Amygdala (tissue), 56 donors: ENCODE data around the gene TOLLIP.

Experiments used
- DNase-seq, 56 donors: peaks; one replicate each; lab custom pipeline; 2025; lab: John Stamatoyannopoulos, UW

TOLLIP gene

DNA sequence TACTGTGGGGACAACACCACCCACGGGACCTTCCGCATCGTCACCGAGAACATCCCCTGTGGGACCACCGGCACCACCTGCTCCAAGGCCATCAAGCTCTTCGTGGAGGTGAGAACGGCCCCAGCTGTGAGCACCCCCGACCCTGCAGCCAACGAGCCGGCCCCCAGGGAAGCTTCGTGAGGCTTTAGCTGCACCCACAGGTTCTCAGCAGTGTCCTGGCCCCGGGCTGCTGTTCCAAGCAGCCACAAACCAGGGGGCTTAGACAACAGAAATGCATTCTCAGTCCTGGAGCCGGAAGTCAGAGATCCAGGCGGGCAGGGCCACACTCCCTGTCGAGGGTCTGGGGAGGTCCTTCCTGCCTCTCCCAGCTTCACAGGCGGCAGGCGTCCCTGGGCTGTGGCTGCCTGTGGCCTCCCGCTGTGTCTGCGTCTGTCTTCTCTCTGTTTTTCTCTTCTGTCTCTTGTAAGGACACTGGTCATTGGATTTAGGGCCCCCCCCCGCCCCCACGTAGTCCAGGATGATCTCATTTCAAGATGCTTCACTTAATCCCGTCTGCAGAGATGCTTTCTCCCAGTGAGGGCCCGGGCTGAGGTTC is 74.0 kb downstream of the TOLLIP start:
- DNase-seq, result no peak

GRCh38 chr11:1234771-1235305 is 74.6 kb downstream of the TOLLIP start:
- no peak for DNase-seq

DNA sequence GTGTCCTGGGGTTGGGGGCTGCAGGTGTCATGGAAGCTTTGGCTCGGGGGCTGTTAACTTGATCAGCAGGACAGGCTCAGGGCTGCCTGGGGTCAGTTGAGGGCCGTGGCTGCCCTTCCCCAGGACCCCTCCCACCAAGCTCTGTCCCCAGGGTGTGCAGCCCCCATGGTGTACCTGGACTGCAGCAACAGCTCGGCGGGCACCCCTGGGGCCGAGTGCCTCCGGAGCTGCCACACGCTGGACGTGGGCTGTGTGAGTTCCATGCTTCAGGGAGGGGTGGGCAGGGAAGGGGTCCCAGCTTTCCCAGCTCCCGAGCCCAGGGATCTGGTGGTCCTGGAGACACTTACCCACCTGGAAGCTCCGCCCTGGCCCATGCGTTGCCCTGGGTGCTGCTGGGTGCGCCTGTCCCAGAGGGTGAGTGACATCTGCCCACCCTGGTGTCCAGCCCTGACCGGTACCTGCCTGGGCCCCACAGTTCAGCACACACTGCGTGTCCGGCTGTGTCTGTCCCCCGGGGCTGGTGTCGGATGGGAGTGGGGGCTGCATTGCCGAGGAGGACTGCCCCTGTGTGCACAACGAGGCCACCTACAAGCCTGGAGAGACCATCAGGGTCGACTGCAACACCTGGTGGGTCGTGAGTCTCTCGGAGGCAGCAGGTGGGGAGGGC is 75.2 kb downstream of the TOLLIP start:
- no peak for DNase-seq

GRCh38 chr11:1233351-1234053 is 75.9 kb downstream of the TOLLIP start:
- no peak for DNase-seq

GRCh38 chr11:1232883-1233321 is 76.5 kb downstream of the TOLLIP start:
- no peak for DNase-seq

GRCh38 chr11:1232021-1232882 is 77.2 kb downstream of the TOLLIP start:
- no peak for DNase-seq

DNA sequence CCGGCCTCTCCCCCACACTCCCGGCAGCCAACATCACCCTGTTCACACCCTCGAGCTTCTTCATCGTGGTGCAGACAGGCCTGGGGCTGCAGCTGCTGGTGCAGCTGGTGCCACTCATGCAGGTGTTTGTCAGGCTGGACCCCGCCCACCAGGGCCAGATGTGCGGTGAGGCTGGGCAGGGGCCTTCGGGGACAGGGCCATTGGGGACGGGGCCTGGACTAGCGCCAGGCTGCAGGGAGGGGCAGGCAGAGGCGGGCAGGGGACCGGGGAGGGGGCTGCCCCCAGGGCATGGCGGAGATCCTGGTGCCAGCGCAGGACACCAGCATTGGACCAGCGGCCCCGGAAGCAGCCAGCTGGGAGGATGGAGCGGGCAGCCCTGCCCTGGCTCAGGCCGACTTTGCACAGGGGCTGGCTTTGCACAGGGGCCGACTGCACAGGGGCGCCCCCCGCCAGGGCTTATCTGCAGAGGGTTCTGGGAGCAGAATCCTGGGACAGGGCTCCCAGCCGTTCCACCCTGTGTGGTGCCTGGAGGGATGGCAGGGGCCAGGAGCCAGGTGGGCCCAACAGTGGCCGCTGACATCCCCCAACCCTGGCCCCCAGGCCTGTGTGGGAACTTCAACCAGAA is 77.9 kb downstream of the TOLLIP start:
- no peak for DNase-seq

DNA sequence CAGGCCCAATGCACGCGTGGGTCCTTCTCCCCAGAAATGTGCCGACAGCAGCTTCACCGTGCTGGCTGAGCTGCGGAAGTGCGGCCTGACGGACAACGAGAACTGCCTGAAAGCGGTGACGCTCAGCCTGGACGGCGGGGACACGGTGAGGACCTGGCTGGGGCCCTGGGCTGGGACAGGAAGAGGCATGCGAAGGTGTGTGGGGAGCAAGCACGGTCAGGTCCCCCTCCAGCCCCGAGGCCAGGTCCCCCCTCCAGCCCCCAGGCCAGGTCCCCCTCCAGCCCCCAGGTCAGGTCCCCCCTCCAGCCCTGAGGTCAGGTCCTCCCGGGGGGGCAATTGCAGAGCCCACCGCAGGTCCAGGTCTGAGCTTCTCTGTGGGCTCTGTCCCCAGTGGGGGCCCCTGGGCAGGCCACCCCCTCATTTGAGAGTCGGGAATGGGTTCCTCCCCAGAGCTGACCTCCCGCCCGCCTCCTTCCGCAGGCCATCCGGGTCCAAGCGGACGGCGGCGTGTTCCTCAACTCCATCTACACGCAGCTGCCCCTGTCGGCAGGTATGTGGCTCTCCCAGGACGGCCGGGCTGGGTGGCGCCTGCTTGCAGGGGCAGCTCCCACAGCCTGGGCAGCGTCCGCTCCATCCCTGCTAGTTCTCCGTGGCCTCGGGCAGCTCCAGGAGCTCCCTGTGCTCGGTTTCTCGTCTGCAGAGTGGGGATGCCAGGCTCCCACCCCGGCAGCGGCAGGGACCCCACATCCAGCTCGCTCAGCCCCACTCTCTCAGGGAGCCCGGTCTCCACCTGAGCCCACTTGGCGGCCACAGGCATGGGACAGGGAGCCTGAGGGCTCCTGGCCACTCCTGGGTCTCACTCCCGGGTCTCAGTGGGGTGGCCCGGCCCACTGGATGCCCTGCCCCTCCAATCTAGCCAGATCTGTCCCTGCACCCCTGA is 78.7 kb downstream of the TOLLIP start:
- DNase-seq, result no peak

DNA sequence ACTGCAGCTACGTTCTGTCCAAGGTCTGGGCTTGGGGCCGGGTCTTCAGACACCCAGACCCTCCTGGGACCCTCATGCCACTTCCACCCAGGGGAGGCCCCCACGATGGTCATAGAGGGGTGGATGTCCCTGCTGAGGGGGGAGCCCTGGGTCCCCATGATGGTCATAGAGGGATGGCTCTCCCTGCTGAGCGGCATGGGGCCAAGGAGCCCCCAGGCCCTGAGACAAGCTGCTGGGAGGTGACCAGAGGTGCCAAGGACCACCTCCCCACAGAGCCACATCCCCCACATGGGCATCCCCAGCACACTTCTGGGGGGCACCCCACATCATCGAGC is 79.3 kb downstream of the TOLLIP start:
- no peak for DNase-seq

GRCh38 chr11:1229471-1230120 is 79.8 kb downstream of the TOLLIP start:
- DNase-seq, result no peak

DNA sequence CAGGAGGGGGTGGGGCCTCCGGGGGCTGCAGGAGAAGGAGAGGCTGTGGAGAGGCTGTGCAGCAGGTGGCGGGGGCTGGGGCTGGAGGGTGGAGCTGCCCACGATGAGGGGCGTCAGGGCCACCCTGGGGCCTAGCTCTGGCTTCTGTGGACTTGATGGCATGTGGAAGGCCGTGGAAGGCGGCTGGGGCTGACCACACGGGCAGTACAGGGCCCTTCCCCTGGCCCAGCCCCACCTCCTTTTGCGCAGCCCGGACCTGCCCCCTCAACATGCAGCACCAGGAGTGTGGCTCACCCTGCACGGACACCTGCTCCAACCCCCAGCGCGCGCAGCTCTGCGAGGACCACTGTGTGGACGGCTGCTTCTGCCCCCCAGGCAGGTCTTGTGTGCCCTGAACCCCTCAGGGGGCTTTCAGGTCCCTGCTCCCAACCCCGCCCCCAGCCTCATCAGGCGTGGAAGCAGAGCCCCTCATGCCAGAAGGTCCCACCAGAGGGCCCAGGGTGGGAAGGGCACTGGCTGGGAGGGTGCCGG is 80.4 kb downstream of the TOLLIP start:
- no peak for DNase-seq

DNA sequence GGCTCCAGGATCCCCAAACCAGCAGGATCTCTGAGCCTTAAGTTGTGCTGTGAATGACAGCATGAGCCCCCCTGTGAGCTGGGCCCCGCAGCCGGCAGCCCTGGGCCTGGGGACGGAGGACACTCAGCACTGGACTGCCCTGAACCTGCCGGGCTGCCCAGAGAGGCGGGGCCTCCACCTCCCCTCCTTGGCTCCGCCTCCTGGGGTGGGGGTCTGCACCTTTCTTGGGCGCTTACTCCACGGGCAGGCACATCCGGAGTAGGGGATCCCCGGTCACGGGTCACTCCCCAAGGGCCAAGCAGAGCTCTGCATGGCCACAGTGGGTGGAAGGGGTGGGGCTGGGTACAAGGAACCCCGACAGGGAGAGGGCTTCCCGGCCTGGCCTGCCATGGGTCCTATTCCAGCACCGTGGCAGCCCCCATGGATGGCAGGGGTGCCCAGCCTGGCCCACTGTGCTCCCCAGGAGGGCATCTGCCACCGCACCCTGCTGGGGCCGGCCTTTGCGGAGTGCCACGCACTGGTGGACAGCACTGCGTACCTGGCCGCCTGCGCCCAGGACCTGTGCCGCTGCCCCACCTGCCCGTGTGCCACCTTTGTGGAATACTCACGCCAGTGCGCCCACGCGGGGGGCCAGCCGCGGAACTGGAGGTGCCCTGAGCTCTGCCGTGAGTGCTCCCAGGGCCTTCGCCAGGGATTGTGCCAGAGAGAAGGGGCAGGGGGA is 81.2 kb downstream of the TOLLIP start:
- DNase-seq, result no peak

DNA sequence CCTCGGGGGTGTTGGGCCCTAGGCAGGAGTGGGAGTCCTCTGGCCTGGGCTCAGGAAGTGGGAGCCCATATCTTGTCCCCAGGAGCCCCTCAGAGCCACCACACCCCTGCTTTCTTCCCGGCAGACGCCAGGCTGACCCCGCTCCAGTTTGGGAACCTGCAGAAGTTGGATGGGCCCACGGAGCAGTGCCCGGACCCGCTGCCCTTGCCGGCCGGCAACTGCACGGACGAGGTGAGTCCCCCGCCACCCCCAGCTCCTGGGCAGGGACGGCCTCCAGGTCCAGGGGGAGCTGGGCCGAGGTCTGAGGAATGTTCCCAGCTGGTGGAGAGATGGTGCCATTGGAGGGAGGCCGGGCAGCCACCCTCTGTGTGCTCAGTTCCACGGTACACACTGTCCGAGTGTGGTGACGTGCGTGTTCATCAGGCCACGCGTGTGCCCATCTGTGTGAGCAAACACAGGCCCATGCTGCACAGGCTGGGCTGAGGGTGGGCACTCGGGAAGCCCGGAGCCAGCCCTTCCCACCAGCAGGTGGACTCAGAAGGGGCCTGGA is 81.8 kb downstream of the TOLLIP start:
- no peak for DNase-seq

GRCh38 chr11:1226986-1227550 is 82.4 kb downstream of the TOLLIP start:
- DNase-seq, result no peak

DNA sequence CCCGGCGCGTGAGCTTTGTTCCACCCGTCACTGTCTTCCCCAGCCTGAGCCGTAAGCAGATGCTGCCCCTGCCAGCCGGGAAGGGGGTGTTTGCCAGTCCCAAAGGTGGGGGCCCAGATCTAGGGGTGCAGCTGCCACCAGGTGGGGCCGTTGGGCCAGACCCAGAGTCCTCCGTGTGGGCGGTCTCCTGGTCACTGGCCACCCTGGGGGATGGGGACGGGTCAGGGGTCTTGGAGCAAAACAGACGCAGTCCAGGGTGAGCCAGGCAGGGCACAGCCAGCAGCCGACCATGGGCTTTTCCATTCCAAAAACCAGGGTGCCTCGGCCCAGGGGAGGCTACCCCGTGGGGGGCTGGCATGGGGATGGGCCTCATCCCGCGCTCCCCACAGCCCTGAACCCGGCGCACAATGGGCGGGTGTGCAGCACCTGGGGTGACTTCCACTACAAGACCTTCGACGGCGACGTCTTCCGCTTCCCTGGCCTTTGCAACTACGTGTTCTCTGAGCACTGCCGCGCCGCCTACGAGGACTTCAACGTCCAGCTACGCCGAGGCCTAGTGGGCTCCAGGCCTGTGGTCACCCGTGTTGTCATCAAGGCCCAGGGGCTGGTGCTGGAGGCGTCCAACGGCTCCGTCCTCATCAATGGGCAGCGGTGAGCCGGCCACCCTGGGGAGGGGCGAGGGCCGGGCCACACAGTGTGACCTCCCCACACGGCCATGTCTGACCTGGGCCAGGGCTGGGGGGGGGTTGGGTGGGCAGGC is 83.0 kb downstream of the TOLLIP start:
- no peak for DNase-seq
